Activated CD4-positive, alpha-beta T cell treated with anti-CD3 and anti-CD28 coated beads, Interleukin-2, amount 10 ng/mL, durations not matched to agents 24 days and 14 days (primary cell): Measurements from ENCODE around the gene CAMK2N1. TPM values are rescaled to one million over a fixed set of nuclear protein-coding genes. Genes with fewer than 3 reads are reported as not detected.

Experiments
- DNase-seq: peaks from one replicate; pipeline ENCODE4 v3.0.0; 2022
- H3K27ac Mint-ChIP-seq: one replicate; pipeline ENCODE4 v1.8.0; 2022; ENCODE audit warnings: mild to moderate bottlenecking, mixed read lengths
- H3K27me3 Mint-ChIP-seq: one replicate; pipeline ENCODE4 v1.8.0; 2022; ENCODE audit warnings: mixed read lengths
- H3K36me3 Mint-ChIP-seq: one replicate; pipeline ENCODE4 v1.8.0; 2022; ENCODE audit warnings: low read depth, mild to moderate bottlenecking, mixed read lengths
- H3K4me1 Mint-ChIP-seq: one replicate; pipeline ENCODE4 v1.8.0; 2021; ENCODE audit warnings: mixed read lengths
- H3K4me3 Mint-ChIP-seq: one replicate; pipeline ENCODE4 v1.8.0; 2022; ENCODE audit warnings: mild to moderate bottlenecking, moderate library complexity, mixed read lengths
- H3K9me3 Mint-ChIP-seq: one replicate; pipeline ENCODE4 v1.8.0; 2021; ENCODE audit warnings: mixed read lengths
- intact Hi-C: fragments of 100-400 bp; cut with micrococcal nuclease; formaldehyde crosslinking; loops from one replicate; pipeline ENCODE4 v1.15.1; 2023
- total RNA-seq: library from RNA; stranded (reverse); gene quantifications from 2 replicates; pipeline ENCODE4 v1.2.3, GENCODE V29; 2022

The CAMK2N1 gene
- total RNA-seq, 1 donor from 2014 or later: 1.3 TPM

DNA sequence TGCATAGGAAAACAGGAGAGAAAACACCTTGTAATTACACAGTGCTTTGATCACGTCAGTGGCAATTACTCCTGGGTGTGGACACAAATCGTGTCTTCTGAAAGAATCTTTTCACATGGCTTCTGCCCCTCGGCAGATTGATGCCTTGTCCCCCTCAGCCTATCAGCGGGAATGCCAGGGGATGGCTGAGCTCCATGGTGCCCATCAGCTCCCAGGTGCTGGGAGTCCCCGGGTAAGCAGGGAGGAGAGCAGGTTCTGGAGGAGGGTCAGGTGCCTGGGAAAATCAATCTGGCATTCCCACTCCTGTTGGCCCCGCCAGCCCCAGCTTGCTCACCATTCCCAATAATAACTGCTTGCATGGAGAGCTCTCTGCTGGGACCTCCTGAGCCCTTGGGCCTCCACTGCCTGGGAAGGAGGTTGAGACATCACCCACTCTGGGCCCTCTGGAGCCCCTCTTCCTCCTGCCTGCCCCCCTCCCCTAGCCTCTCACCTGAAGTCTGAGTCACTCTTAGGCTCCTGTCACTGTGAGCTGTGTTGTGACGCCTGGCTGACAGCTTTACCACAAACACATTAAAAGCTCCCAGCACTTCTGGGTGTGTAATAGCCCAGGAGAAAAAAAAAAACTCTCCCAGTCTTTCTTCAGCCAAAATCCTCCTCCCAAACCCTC is 4.9 kb downstream of the CAMK2N1 start:
- H3K9me3 Mint-ChIP-seq: no peaks in the 10 kb centered on the region
- no peak overlapping the region for H3K4me3 Mint-ChIP-seq
- H3K36me3 Mint-ChIP-seq: peaks cover 2% of the 10 kb centered on the region
- no peak for DNase-seq
- peaks cover 9% of the 10 kb centered on the region for H3K4me1 Mint-ChIP-seq
- intact Hi-C loops: no loop called here
- H3K27me3 Mint-ChIP-seq: peaks cover 76% of the 10 kb centered on the region
- H3K27ac Mint-ChIP-seq: no peak overlapping the region

DNA sequence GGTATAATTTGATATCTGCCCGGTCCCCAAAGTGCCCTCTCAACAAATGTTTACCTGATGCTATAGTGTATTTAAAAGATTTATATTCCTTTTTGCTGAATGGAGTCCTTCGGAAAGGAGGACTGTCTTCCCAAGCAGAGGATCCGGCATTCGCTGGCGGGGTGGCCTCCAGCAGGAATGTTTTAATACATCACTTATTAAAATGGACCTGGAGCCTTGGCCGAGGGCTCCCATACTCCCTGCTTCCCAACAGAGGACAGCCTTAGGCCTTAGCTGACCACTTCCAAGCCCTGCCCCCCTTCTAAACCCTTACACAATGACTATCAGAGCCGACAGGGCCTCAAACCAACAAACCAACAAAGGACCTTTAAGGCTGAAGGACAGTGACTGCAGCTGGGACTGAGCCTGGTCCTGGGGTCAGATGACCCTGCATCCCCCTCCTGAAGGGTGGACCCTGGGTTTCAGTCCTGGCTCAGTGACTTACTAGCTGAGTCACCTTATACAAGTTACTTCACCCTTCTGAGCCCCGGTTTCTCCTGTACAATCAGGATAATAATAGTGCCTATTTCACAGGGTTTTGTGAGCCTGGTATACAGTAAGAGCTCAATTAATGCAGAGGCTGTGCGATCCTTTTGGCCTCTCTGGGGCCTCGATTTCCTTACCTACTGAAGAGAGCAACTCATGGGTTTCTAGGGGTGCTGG is 5.6 kb downstream of the CAMK2N1 start:
- H3K4me1 Mint-ChIP-seq: peaks cover 7% of the 10 kb centered on the region
- intact Hi-C loops: no loop called here
- no peak overlapping the region for H3K27ac Mint-ChIP-seq
- no peak overlapping the region for H3K4me3 Mint-ChIP-seq
- no peaks in the 10 kb centered on the region for H3K36me3 Mint-ChIP-seq
- no peak for DNase-seq
- no peaks in the 10 kb centered on the region for H3K9me3 Mint-ChIP-seq
- H3K27me3 Mint-ChIP-seq: peaks cover 79% of the 10 kb centered on the region

DNA sequence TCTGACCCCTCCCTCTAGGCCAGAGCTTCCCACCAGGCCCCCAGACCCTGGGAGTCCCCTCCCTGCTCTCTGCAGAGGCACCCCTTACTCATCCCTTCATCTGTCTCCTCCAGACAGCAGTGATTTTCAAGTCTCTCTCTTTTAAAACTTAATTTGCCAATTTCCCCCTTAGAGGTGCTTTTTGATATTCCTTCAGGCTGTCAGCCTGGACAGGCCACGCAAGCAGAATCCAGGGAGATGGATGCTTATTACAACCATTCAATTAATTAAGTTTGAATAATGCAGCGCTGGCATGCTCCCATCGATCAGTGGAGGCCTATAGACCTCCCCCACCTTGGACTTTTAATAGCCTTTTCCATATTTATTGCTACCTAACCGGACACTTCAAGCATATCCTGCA is 6.2 kb downstream of the CAMK2N1 start:
- H3K9me3 Mint-ChIP-seq: no peaks in the 10 kb centered on the region
- peaks cover 7% of the 10 kb centered on the region for H3K4me1 Mint-ChIP-seq
- no peak overlapping the region for H3K27ac Mint-ChIP-seq
- no peak overlapping the region for H3K4me3 Mint-ChIP-seq
- no peak for DNase-seq
- no peaks in the 10 kb centered on the region for H3K36me3 Mint-ChIP-seq
- intact Hi-C loops: no loop called here
- peaks cover 82% of the 10 kb centered on the region for H3K27me3 Mint-ChIP-seq

DNA sequence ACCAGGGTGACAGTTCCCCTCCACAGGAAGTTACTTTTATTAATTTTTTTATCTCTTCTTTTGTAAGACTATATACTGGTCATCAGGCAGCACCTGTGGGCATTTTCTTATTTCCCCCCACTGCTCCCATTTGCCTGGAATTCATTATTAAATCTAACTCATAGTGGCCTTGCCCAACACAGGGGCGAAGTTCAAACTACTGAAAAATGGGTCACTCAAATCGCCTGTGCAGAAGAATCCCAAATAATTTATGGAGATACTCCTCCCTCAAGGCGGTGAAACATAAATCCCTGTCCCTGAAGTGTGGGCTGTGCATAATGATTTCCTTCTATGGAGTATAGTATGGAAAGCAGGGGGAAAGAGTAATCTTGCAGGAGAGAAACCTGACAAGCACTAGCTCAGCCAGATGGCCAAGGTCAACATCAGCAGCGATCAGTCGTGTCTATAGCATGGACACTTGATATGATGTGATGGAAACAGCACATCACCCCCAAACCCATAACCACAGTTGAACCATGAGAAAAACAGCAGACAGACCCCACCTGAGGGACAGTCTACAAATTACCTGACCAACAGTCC is 7.9 kb downstream of the CAMK2N1 start:
- H3K27ac Mint-ChIP-seq: no peak overlapping the region
- no peaks in the 10 kb centered on the region for H3K36me3 Mint-ChIP-seq
- no peaks in the 10 kb centered on the region for H3K4me1 Mint-ChIP-seq
- H3K4me3 Mint-ChIP-seq: no peak overlapping the region
- no peak for DNase-seq
- no peaks in the 10 kb centered on the region for H3K9me3 Mint-ChIP-seq
- peaks cover 78% of the 10 kb centered on the region for H3K27me3 Mint-ChIP-seq
- intact Hi-C loops: no loop called here

DNA sequence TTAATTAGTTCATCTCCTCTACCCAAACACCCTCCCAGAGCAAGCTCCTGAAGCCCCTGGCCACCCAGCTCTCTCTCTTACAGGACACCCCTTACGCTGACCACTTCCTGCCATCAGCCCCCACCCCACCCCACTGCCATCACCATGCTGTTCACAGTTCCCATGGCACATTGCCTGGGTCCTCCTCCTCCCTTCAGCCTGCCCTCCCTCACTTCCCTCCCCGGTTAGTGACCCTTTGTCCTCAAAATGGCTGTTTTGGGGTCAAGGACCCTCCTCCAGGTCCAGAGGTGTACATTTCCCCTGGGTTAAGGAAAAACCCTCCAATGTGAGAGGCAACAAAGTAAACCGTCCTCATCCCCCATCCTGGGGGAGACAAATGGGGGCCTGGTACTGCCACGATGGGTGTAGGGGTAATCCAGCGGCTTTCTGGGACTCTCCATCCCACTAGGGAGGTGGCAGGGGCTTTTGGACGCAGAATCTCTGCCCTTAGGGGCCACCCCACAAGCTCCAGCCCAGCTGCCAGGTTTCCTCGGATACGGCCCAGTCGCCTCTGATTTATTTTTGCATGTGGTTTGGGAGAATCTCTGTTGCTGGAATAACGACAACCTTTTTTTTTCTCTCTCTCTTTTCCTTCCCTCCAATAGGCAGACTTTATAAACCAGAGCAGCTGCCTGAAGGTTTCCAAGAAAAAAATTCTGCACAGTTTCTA is 8.5 kb downstream of the CAMK2N1 start:
- Mint-ChIP-seq H3K4me3 (no peak overlapping the region), H3K27me3 (peaks cover 74% of the 10 kb centered on the region)

DNA sequence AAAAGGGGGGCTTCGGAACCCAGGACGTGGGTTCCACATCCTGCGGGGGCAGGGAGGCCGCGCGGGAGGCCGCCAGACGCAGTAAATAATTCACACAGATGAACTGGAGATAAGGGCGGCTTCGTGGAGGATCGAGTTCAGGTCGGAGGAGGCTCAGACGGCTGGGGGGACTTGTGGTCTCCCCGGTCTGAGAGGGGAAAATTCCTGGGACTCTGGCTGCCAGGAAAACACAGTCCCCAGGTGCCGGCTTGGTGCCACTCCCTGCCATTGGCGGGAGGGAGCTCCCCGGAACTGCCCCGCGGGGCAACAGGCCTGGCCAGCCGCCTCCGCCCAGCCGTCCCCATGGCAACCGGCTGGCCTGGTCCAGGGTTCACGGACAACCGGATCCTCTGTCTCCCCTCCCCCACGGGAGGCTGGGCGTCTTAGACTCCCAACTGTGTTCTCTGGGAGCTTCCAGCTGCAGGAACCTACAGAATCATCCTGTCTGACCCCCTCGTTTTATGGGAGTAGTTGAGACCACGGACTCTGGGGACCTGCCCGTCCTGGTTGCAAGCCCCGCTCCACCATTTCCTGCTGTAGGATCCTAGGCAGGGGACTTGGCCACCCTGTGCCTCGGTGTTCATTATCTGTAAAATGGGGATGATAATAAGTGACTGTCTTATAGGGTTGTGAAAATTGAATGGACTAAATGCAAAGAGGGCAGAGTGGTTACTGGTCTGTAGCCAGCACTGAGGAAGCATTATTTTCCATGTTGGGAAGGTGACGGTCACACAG is 9.6 kb downstream of the CAMK2N1 start:
- Mint-ChIP-seq H3K27me3 (peaks cover 66% of the 10 kb centered on the region), H3K36me3 (no peaks in the 10 kb centered on the region), H3K9me3 (no peaks in the 10 kb centered on the region), H3K27ac (no peak overlapping the region), H3K4me1 (no peaks in the 10 kb centered on the region), H3K4me3 (no peak overlapping the region)
- DNase-seq: no peak
- intact Hi-C loops: no loop called here

More for the DNA sequence above, 8.5 kb downstream of the CAMK2N1 start:
- DNase-seq: no peak
- no peaks in the 10 kb centered on the region for H3K9me3 Mint-ChIP-seq
- no peak overlapping the region for H3K27ac Mint-ChIP-seq
- intact Hi-C loops: no loop called here
- no peaks in the 10 kb centered on the region for H3K4me1 Mint-ChIP-seq
- no peaks in the 10 kb centered on the region for H3K36me3 Mint-ChIP-seq

DNA sequence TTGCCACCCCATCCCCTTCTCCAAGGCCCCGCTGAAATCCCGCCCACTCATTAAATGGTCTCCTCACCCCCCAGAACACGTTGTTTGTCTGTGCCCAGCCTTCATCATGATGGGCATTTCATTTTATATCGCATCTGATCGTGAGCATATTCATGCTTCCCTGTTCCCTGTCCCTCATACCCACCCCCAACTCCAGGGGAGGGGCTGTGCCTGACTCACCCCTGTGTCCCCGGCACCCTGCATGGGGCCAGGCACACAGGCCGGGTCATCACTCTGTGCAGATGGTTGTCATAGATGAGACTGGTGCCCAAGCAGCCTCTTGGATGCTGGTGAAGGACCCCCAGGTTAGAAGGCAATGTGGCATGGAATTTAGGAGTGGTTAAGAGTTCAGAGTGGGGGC is 11.0 kb downstream of the CAMK2N1 start:
- Mint-ChIP-seq H3K4me3 (no peak overlapping the region), H3K27me3 (peaks cover 57% of the 10 kb centered on the region), H3K9me3 (no peaks in the 10 kb centered on the region), H3K36me3 (no peaks in the 10 kb centered on the region), H3K27ac (no peak overlapping the region), H3K4me1 (no peaks in the 10 kb centered on the region)
- intact Hi-C loops: no loop called here
- DNase-seq: no peak

DNA sequence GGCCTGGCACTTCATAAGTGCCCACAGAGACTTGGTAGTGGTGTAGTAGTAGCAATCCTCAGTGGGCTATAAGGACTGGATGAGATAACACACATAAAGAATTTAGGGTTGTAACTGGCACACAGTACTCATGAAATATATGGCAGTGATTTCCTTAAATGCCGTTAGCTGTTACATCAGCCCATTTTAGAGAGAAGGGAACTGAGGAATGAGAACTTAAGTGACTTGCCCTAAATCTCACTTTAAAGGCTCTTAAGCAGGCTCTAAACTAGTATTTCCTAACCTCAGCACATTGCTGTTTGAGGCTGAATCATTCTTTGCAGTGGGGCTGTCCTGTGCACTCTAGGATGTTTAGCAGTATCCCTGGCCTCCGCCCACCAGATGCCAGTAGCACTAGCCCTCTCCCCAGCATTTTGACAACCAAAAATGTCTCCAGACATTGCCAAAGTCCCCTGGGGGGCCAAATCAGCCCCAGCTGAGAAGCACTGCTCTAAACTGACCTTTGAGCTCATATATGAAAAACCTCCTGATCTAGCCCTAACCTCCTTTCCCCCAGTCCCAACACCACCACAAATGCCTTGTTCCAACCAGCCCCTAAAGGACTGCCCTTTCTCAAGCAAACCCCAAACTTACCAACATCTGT is 11.6 kb downstream of the CAMK2N1 start:
- no peak for DNase-seq
- no peaks in the 10 kb centered on the region for H3K4me1 Mint-ChIP-seq
- H3K27me3 Mint-ChIP-seq: peaks cover 55% of the 10 kb centered on the region
- H3K27ac Mint-ChIP-seq: no peak overlapping the region
- no peaks in the 10 kb centered on the region for H3K9me3 Mint-ChIP-seq
- no peaks in the 10 kb centered on the region for H3K36me3 Mint-ChIP-seq
- intact Hi-C loops: no loop called here
- H3K4me3 Mint-ChIP-seq: no peak overlapping the region

DNA sequence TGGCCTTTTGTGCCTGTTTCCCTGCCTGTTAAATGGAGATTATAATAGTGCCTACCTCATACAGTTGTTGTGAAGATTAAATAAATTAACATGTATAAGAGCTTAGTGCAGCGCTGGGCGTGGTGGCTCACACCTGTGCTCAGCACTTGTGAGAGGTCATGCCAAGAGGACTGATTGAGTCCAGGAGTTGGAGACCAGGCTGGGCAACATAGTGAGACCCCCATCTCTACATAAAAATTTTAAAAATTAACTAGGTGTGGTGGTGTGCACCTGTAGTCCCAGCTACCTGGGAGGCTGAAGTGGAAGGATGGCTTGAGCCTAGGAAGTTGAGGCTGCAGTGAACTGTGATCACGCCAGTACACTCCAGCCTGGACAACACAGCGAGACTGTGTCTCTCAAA is 12.1 kb downstream of the CAMK2N1 start:
- Mint-ChIP-seq H3K36me3 (no peaks in the 10 kb centered on the region), H3K4me1 (no peaks in the 10 kb centered on the region), H3K9me3 (no peaks in the 10 kb centered on the region), H3K27ac (no peak overlapping the region), H3K4me3 (no peak overlapping the region), H3K27me3 (peaks cover 49% of the 10 kb centered on the region)
- no peak for DNase-seq
- intact Hi-C loops: no loop called here

DNA sequence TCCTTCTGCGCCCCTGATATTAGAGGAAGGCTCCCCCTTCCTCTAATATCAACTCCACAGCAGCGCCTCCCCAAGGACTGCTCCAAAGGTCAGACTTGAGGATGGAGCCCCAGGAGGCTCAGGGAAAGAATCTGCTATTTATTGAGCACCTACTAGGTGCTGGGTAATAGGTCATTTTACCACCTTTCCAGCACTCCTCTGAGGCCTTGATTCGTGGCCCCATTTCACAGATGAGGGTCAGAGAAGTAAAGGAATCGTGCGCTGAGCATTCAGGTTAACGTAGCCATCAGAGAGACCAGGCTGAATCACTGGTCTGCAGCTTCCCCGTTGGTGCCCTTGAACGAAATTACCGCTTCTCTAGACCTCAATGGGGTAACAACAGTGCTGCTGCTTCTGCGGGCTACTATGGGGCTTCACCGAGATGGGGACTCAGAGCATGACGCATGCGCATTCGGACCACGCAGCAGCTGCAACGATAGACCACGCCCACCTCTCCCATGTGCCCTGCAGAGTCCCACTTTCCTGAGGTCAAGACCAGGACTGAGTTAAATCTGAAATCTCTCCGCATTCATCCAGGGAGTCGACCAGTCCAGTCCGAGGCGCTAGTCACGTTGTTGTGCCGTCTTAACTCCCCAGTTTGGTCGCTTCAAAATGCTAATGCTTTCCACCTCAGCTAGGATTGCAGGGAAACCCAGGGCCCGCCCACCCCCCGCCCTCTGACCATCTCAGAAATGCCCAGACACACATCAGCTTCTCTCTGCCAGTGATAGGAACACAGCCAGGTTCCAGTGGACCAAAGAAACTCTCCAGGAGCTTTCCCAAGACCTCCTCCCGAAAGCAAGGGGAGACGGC is 12.9 kb downstream of the CAMK2N1 start:
- Mint-ChIP-seq H3K9me3 (no peaks in the 10 kb centered on the region), H3K4me3 (no peak overlapping the region), H3K27ac (no peak overlapping the region), H3K27me3 (peaks cover 44% of the 10 kb centered on the region), H3K36me3 (no peaks in the 10 kb centered on the region), H3K4me1 (no peaks in the 10 kb centered on the region)
- intact Hi-C loops: no loop called here
- DNase-seq: peak; percentile 63

DNA sequence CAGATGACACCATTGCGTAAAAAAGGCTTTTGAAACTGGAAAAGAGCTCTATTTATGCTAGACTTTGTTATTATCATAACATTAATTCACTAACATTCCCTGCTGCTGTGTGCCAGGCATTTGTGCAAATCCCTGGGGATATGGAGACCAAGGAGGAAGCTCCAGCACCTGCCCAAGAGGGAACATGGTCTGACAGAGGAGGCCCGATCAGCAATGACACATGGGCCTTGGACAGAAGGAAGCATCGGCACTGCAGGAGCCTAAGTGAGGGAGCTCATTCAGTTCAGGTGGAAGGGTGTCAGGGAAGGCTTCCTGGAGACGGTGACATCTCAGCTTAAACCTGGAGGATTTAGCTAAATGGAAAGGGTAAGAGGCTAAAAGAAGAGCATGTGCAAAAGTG is 13.9 kb downstream of the CAMK2N1 start:
- Mint-ChIP-seq H3K4me3 (no peak overlapping the region), H3K27ac (no peak overlapping the region), H3K36me3 (no peaks in the 10 kb centered on the region), H3K4me1 (no peaks in the 10 kb centered on the region), H3K9me3 (no peaks in the 10 kb centered on the region), H3K27me3 (peaks cover 41% of the 10 kb centered on the region)
- DNase-seq: no peak
- intact Hi-C loops: no loop called here

DNA sequence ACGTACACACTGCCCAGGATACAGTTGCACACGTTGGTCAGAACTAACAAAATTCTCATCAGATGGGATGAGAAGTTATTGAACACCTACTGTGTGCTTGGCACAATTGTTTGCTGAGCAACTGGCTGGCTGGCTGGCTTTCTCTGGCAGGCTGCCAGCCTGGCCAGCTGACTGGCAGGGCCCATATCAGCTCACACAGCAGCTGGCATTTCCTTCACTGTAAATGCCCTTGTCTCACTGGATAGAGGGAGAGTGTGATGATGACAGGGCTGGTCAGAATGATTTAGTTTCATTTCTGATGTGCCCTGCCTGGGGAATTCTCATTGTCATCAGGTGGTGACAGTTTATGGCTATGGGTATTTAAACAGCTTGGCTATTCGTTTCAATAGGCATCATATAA is 15.8 kb downstream of the CAMK2N1 start:
- Mint-ChIP-seq H3K4me1 (peaks cover 5% of the 10 kb centered on the region), H3K9me3 (no peaks in the 10 kb centered on the region), H3K4me3 (no peak overlapping the region), H3K27ac (no peak overlapping the region), H3K27me3 (peaks cover 31% of the 10 kb centered on the region), H3K36me3 (no peaks in the 10 kb centered on the region)
- no peak for DNase-seq
- intact Hi-C loops: no loop called here
